Thyroid gland (tissue), 4 donors: ENCODE measurements around the gene PTCSC3.

Experiments used
- POLR2A ChIP-seq, 2 donors: fragments of 450-650 bp; IDR thresholded peaks; one replicate each; pipeline ENCODE4 v1.6.1; 2017; ENCODE audit warnings: antibody characterized with exemption in 2 of 2, mild to moderate bottlenecking in 2 of 2, moderate library complexity in 1 of 2
- TF ChIP-seq, protein P1 (sequence below), 6 experiments: fragments of 200-600 bp in 3 of 6; fragments of 450-650 bp in 3 of 6; sonication (generic) in 3 of 6; IDR thresholded peaks; one replicate each; pipeline ENCODE4 v1.5.1; 2016 to 2019; ENCODE audit warnings: antibody characterized with exemption in 6 of 6, mild to moderate bottlenecking in 2 of 6, inconsistent platforms in 1 of 6, moderate library complexity in 1 of 6

DNA sequence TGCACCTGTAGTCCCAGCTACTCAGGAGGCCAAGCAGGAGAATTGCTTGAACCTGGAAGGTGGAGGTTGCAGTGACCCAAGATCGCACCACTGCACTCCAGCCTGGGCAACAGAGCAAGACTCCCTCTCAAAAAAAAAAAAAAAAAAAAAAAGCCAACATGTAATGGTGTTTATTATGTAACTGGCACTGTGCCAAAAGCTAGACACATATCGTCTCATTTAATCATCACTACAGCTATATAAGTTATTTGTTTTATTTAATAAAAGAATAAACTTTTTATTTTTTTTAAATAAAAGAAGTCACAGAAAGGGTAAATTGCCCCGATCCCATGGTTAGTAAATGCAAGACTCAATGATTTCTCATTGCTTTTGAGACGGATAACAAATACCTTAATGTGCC lies 76.9 kb downstream of the PTCSC3 start:
- TF ChIP-seq, protein P1, sequence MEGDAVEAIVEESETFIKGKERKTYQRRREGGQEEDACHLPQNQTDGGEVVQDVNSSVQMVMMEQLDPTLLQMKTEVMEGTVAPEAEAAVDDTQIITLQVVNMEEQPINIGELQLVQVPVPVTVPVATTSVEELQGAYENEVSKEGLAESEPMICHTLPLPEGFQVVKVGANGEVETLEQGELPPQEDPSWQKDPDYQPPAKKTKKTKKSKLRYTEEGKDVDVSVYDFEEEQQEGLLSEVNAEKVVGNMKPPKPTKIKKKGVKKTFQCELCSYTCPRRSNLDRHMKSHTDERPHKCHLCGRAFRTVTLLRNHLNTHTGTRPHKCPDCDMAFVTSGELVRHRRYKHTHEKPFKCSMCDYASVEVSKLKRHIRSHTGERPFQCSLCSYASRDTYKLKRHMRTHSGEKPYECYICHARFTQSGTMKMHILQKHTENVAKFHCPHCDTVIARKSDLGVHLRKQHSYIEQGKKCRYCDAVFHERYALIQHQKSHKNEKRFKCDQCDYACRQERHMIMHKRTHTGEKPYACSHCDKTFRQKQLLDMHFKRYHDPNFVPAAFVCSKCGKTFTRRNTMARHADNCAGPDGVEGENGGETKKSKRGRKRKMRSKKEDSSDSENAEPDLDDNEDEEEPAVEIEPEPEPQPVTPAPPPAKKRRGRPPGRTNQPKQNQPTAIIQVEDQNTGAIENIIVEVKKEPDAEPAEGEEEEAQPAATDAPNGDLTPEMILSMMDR (IDR thresholded peaks at IDR 0.05) = no peak
- no peak for TF ChIP-seq POLR2A (IDR thresholded peaks at IDR 0.05)
